Stomach (tissue), 4 donors: ENCODE measurements around the gene CCDC88B.

ENCODE experiments used
- POLR2A ChIP-seq, 4 donors: fragments of 450-650 bp; IDR thresholded peaks; one replicate each; pipeline ENCODE4 v1.6.1; 2016; ENCODE audit warnings: antibody characterized with exemption in 4 of 4, control low read depth in 2 of 4, mild to moderate bottlenecking in 1 of 4, moderate library complexity in 1 of 4
- TF ChIP-seq, protein P1 (sequence below), 7 experiments: fragments of 450-650 bp in 4 of 7; fragments of 200-600 bp in 3 of 7; sonication (generic) in 3 of 7; IDR thresholded peaks; one replicate each; pipeline ENCODE4 v1.5.1; 2016 to 2019; ENCODE audit warnings: antibody characterized with exemption in 7 of 7, control low read depth in 2 of 7, mild to moderate bottlenecking in 1 of 7

DNA sequence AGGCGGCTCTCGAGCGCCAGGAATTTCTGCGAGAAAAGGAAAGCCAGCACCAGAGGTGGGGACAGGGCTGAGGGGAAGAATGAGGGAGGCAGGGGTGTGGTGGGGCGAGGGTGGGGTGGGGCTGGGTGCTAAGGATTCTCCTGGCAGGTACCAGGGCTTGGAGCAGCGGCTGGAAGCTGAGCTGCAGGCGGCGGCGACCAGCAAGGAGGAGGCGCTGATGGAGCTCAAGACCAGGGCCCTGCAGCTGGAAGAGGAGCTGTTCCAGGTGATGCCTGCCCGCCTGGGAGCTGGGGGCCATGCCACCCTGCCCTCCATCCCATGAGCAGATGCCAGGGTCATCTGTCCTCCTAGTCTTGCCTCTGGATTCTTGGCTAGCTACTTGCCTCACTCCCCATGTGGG is 9.4 kb downstream of the CCDC88B start:
- TF ChIP-seq, protein P1, sequence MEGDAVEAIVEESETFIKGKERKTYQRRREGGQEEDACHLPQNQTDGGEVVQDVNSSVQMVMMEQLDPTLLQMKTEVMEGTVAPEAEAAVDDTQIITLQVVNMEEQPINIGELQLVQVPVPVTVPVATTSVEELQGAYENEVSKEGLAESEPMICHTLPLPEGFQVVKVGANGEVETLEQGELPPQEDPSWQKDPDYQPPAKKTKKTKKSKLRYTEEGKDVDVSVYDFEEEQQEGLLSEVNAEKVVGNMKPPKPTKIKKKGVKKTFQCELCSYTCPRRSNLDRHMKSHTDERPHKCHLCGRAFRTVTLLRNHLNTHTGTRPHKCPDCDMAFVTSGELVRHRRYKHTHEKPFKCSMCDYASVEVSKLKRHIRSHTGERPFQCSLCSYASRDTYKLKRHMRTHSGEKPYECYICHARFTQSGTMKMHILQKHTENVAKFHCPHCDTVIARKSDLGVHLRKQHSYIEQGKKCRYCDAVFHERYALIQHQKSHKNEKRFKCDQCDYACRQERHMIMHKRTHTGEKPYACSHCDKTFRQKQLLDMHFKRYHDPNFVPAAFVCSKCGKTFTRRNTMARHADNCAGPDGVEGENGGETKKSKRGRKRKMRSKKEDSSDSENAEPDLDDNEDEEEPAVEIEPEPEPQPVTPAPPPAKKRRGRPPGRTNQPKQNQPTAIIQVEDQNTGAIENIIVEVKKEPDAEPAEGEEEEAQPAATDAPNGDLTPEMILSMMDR (IDR thresholded peaks at IDR 0.05), result no peak
- TF ChIP-seq POLR2A (IDR thresholded peaks at IDR 0.05), result no peak
